Measurements from ENCODE around the gene ODC1.
A peak's percentile ranks its signal among the peaks of the same experiment; 100 is the strongest.
"Not testable (repeated sequence)": the region's sequence is repeated elsewhere in the genome, so short reads cannot be mapped to it uniquely, and the experiment has no call there.

Gene ODC1

DNA sequence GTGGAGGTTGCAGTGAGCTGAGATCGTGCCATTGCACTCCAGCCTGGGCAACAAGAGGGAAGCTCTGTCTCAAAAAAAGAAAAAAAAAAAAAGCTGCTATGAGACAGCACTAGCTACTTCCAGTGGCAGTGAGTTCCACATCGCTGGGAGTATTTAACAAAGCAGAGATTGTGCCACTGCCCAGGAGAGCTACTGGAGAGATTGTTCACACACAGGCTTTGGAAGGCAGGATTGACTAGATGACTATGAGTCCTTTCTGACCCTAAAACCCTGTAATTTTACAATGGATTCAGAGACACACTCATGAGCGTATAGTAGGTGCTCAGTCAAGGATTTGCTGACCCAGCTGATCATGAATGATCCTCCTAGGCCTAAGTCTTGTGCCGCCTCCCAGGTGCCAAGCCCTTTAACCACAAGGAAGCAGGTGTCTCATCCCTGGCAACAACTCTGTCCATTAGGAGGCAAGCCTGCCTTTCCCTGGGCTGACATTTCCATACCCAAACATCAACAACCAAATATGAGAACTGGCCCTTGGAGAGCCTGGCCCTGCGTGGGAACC is 45.0 kb upstream of the ODC1 start:
- Histone ChIP-seq H3K4me1 (ENCODE audit: control insufficient read depth, insufficient read depth, low read length) (no peaks in the 10 kb centered on the region), H3K9me3 (ENCODE audit: control insufficient read depth, insufficient read depth, low read depth, low read length) (no peaks in the 10 kb centered on the region), H3K27ac (ENCODE audit: extremely low read depth, low read depth, low read length) (no peak overlapping the region), H3K4me3 (ENCODE audit: low read depth, low read length) (no peak overlapping the region), H3K36me3 (ENCODE audit: control insufficient read depth in 2 of 2, insufficient read depth in 1 of 2, low read length in 2 of 2) (no peaks in the 10 kb centered on the region)
- POLR2A ChIA-PET, result interaction anchor here (0.7 kb wide), 1 partner anchor 348 kb away, joined by 3 read pairs; no protein-coding TSS in a partner anchor
- CTCF ChIA-PET, result no interaction called here
- TF ChIP-seq ZNF785 (tag by site-specific recombination; IDR thresholded peaks at IDR 0.05), result no peak
- TF ChIP-seq ZNF324 (tag by site-specific recombination; IDR thresholded peaks at IDR 0.05), result no peak
- TF ChIP-seq ZNF133 (tag by site-specific recombination; IDR thresholded peaks at IDR 0.05), result no peak
- TF ChIP-seq GLIS2 (tag by site-specific recombination; IDR thresholded peaks at IDR 0.05), result no peak
- no peak for TF ChIP-seq HOXA7 (CRISPR knock-in tag; IDR thresholded peaks at IDR 0.05; ENCODE audit: borderline replicate concordance)
- TF ChIP-seq, protein P1, sequence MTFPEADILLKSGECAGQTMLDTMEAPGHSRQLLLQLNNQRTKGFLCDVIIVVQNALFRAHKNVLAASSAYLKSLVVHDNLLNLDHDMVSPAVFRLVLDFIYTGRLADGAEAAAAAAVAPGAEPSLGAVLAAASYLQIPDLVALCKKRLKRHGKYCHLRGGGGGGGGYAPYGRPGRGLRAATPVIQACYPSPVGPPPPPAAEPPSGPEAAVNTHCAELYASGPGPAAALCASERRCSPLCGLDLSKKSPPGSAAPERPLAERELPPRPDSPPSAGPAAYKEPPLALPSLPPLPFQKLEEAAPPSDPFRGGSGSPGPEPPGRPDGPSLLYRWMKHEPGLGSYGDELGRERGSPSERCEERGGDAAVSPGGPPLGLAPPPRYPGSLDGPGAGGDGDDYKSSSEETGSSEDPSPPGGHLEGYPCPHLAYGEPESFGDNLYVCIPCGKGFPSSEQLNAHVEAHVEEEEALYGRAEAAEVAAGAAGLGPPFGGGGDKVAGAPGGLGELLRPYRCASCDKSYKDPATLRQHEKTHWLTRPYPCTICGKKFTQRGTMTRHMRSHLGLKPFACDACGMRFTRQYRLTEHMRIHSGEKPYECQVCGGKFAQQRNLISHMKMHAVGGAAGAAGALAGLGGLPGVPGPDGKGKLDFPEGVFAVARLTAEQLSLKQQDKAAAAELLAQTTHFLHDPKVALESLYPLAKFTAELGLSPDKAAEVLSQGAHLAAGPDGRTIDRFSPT (tag by site-specific recombination; IDR thresholded peaks at IDR 0.05), result no peak
- TF ChIP-seq ZNF211 (tag by site-specific recombination; IDR thresholded peaks at IDR 0.05; ENCODE audit: low read depth), result no peak
- TF ChIP-seq, protein P2, sequence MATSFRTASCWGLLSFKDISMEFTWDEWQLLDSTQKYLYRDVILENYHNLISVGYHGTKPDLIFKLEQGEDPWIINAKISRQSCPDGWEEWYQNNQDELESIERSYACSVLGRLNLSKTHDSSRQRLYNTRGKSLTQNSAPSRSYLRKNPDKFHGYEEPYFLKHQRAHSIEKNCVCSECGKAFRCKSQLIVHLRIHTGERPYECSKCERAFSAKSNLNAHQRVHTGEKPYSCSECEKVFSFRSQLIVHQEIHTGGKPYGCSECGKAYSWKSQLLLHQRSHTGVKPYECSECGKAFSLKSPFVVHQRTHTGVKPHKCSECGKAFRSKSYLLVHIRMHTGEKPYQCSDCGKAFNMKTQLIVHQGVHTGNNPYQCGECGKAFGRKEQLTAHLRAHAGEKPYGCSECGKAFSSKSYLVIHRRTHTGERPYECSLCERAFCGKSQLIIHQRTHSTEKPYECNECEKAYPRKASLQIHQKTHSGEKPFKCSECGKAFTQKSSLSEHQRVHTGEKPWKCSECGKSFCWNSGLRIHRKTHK (tag by site-specific recombination; IDR thresholded peaks at IDR 0.05), result no peak
- TF ChIP-seq ZNF777 (tag by site-specific recombination; IDR thresholded peaks at IDR 0.05; ENCODE audit: borderline replicate concordance), result no peak
- TF ChIP-seq ZNF660 (tag by site-specific recombination; IDR thresholded peaks at IDR 0.05), result no peak

DNA sequence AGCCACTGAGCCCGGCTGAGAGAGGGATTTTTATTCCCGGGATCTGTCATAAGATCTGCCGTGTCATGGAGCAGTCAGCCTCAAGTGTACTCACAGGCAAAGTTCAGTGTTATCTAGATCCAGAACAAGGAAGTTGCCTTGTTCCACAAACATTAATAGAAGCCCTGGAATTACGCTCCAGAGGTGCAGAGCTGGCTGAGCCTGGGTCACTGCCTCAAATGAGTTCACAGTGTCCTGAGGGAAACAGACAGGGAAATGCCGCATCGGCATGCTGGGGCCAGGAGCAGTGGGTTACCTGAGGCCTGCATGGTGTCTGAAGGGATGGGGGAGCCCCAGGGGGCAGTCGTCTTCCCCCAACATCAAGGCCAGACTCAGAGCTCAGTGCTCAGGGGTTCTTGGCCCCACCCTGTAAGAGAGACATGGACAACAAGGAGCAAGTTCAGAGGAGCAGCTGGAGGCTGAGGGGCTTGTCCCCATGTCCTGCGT is 42.7 kb upstream of the ODC1 start:
- TF ChIP-seq ZNF561 (tag by site-specific recombination; IDR thresholded peaks at IDR 0.05; ENCODE audit: borderline replicate concordance) (no peak), ZNF155 (tag by site-specific recombination; IDR thresholded peaks at IDR 0.05) (no peak), MEIS1 (CRISPR knock-in tag; IDR thresholded peaks at IDR 0.05; ENCODE audit: borderline replicate concordance) (no peak)
- TF ChIP-seq, protein P3, sequence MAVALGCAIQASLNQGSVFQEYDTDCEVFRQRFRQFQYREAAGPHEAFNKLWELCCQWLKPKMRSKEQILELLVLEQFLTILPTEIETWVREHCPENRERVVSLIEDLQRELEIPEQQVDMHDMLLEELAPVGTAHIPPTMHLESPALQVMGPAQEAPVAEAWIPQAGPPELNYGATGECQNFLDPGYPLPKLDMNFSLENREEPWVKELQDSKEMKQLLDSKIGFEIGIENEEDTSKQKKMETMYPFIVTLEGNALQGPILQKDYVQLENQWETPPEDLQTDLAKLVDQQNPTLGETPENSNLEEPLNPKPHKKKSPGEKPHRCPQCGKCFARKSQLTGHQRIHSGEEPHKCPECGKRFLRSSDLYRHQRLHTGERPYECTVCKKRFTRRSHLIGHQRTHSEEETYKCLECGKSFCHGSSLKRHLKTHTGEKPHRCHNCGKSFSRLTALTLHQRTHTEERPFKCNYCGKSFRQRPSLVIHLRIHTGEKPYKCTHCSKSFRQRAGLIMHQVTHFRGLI (tag by site-specific recombination; IDR thresholded peaks at IDR 0.05), result no peak
- H3K27ac ChIP-seq (ENCODE audit: extremely low read depth, low read depth, low read length), result no peak overlapping the region
- no peaks in the 10 kb centered on the region for H3K9me3 ChIP-seq (ENCODE audit: control insufficient read depth, insufficient read depth, low read depth, low read length)
- H3K4me1 ChIP-seq (ENCODE audit: control insufficient read depth, insufficient read depth, low read length), result no peaks in the 10 kb centered on the region
- CTCF ChIA-PET, result interaction anchor here (0.6 kb wide), 1 partner anchor 19 kb away, joined by 5 read pairs; no protein-coding TSS in a partner anchor
- POLR2A ChIA-PET, result no interaction called here
- H3K4me3 ChIP-seq (ENCODE audit: low read depth, low read length), result no peak overlapping the region
- no peaks in the 10 kb centered on the region for H3K36me3 ChIP-seq (ENCODE audit: control insufficient read depth in 2 of 2, insufficient read depth in 1 of 2, low read length in 2 of 2)

DNA sequence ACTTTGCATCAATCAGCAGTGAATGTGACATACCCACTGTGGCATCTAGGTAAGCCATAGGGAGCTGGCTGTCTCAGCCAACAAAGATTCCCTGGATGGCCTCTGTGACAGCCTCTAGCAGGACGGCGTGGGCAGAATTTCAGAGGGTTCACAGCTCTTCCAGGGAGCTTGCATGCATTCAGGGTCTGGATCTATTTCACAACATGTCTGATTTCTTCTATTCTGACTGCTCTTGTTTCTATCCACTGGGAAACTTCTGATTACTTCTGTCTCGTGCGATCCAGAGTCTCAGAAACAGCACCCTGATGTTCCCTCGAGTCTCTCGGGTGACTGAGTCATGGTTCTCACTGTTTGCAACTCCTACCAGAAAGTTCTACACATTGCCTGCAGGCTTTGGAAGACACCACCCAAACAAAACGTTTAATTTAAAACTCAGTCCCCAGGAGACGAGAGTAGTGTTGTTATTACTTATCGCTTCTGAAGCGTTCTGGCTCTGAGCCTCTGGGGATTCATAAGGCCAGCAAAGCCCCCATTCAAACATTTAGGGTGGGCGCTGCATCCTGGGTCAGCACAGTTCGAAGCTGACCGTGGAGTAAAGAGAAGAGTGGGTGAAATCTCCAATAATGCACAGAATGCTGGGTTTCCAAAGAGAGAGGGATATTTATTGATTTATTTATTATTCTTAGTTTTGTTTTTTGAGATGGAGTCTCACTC is 41.9 kb upstream of the ODC1 start:
- Histone ChIP-seq H3K4me3 (ENCODE audit: low read depth, low read length) (no peak overlapping the region), H3K36me3 (ENCODE audit: control insufficient read depth in 2 of 2, insufficient read depth in 1 of 2, low read length in 2 of 2) (no peaks in the 10 kb centered on the region), H3K27ac (ENCODE audit: extremely low read depth, low read depth, low read length) (no peak overlapping the region), H3K9me3 (ENCODE audit: control insufficient read depth, insufficient read depth, low read depth, low read length) (no peaks in the 10 kb centered on the region), H3K4me1 (ENCODE audit: control insufficient read depth, insufficient read depth, low read length) (no peaks in the 10 kb centered on the region)
- ChIA-PET CTCF (no interaction called here), POLR2A (no interaction called here)
- TF ChIP-seq ZBTB17 (tag by site-specific recombination; IDR thresholded peaks at IDR 0.05) (0 out of 2 replicates have a peak, but pooled peaks have one; percentile 24), EGR2 (tag by site-specific recombination; IDR thresholded peaks at IDR 0.05; ENCODE audit: low read depth) (no peak), ZNF660 (tag by site-specific recombination; IDR thresholded peaks at IDR 0.05) (no peak)

DNA sequence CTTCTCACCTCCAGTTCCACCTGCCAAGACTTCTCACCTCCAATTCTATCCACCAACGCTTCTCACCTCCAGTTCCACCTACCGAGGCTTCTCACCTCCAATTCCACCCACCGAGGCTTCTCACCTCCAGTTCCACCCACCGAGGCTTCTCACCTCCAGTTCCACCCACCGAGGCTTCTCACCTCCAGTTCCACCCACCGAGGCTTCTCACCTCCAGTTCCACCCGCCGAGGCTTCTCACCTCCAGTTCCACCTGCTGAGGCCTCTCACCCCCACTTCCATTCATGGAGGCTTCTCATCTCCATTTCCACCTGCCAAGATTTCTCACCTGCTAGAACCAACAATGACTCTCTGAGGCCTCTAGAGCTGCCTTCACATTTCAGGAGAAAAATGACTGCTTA is 40.0 kb upstream of the ODC1 start:
- POLR2A ChIA-PET, result interaction anchor here (0.7 to 0.8 kb wide), 2 partner anchors 10 to 49 kb away, joined by 6 to 7 read pairs; no protein-coding TSS in a partner anchor
- H3K4me1 ChIP-seq (ENCODE audit: control insufficient read depth, insufficient read depth, low read length); H3K27ac ChIP-seq (ENCODE audit: extremely low read depth, low read depth, low read length); H3K36me3 ChIP-seq (ENCODE audit: control insufficient read depth in 2 of 2, insufficient read depth in 1 of 2, low read length in 2 of 2); CTCF ChIA-PET; H3K4me3 ChIP-seq (ENCODE audit: low read depth, low read length); H3K9me3 ChIP-seq (ENCODE audit: control insufficient read depth, insufficient read depth, low read depth, low read length): not testable (repeated sequence)
